HG03354 (cell line): ENCODE results near the gene ANKRD13D.

ENCODE experiments used
- ATAC-seq: cut with Tn5 transposase; IDR thresholded peaks from one replicate; pipeline ENCODE4 v1.9.1; 2021; ENCODE audit warnings: mild to moderate bottlenecking; ENCODE audit not compliant: unreplicated experiment, poor library complexity, severe bottlenecking

Gene ANKRD13D

GRCh38 chr11:67261640-67261945 is 27.5 kb upstream of the ANKRD13D start:
- ATAC-seq: no peak

GRCh38 chr11:67261946-67262681 is 27.0 kb upstream of the ANKRD13D start:
- no peak for ATAC-seq

GRCh38 chr11:67262731-67263675 is 26.1 kb upstream of the ANKRD13D start:
- peak; percentile 39 for ATAC-seq

- no peak for ATAC-seq
These were observed 24.8 kb upstream of the ANKRD13D start for GRCh38 chr11:67264260-67264659.

GRCh38 chr11:67264877-67265632 is 24.0 kb upstream of the ANKRD13D start:
- ATAC-seq: no peak

GRCh38 chr11:67265633-67266448 is 23.3 kb upstream of the ANKRD13D start:
- ATAC-seq: peak; percentile 50

GRCh38 chr11:67266449-67267187 is 22.5 kb upstream of the ANKRD13D start, which contains the start of gene GRK2:
Gene GRK2, plus strand, starts transcription at chr11:67266473. Its CDS starts 227 bp downstream, at chr11:67266700.
- ATAC-seq: peak; percentile 21

GRCh38 chr11:67267188-67268080 is 21.7 kb upstream of the ANKRD13D start:
- ATAC-seq: no peak

GRCh38 chr11:67268081-67268961 is 20.8 kb upstream of the ANKRD13D start:
- peak; percentile 41 for ATAC-seq

- ATAC-seq: no peak
These were observed 20.2 kb upstream of the ANKRD13D start for GRCh38 chr11:67268962-67269268.

- no peak for ATAC-seq
These were observed 19.5 kb upstream of the ANKRD13D start for GRCh38 chr11:67269401-67270255.

- no peak for ATAC-seq
These were observed 18.6 kb upstream of the ANKRD13D start for GRCh38 chr11:67270256-67271204.

GRCh38 chr11:67271205-67271540 is 17.9 kb upstream of the ANKRD13D start:
- ATAC-seq: no peak

GRCh38 chr11:67271541-67272284 is 17.4 kb upstream of the ANKRD13D start:
- ATAC-seq: no peak
